ENCODE data around the gene TSC2. TPM values are rescaled to one million over a fixed set of nuclear protein-coding genes. Genes with fewer than 3 reads are reported as not detected.
A peak's percentile ranks its signal among the peaks of the same experiment; 100 is the strongest.

TSC2 gene
- polyA plus RNA-seq, 1 donor (not counting 4 experiments of a cell fraction or from before 2014, with no cell fraction given), result 22.6 TPM

DNA sequence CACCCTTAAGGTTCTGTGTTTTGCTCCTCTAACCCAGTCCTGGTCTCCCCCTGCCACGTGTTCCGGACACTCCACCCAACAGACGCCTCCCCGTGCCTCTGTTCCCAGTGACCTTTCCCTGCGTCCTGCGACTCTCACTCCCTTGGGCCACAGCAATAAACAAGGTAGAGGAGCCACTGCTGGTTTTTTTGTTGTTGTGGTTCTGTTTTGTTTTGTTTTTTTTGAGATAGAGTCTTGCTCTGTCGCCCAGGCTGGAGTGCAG is 31.9 kb upstream of the TSC2 start:
- DNase-seq (ENCODE audit: low read depth, low spot score), result no peak
- H3K4me2 ChIP-seq (ENCODE audit: control insufficient read depth, extremely low read depth, insufficient read depth, low read depth, low read length), result peak overlapping the region; percentile 50
- H3K9me3 ChIP-seq (ENCODE audit: control insufficient read depth, low read depth, low read length), result no peaks in the 10 kb centered on the region
- TF ChIP-seq, protein P1, sequence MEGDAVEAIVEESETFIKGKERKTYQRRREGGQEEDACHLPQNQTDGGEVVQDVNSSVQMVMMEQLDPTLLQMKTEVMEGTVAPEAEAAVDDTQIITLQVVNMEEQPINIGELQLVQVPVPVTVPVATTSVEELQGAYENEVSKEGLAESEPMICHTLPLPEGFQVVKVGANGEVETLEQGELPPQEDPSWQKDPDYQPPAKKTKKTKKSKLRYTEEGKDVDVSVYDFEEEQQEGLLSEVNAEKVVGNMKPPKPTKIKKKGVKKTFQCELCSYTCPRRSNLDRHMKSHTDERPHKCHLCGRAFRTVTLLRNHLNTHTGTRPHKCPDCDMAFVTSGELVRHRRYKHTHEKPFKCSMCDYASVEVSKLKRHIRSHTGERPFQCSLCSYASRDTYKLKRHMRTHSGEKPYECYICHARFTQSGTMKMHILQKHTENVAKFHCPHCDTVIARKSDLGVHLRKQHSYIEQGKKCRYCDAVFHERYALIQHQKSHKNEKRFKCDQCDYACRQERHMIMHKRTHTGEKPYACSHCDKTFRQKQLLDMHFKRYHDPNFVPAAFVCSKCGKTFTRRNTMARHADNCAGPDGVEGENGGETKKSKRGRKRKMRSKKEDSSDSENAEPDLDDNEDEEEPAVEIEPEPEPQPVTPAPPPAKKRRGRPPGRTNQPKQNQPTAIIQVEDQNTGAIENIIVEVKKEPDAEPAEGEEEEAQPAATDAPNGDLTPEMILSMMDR (optimal IDR thresholded peaks at IDR 0.05 in 1 of 3, IDR thresholded peaks at IDR 0.05 in 1 of 3, conservative IDR thresholded peaks at IDR 0.05 in 1 of 3; ENCODE audit: extremely low read depth in 1 of 3, insufficient read depth in 2 of 3, low read length in 3 of 3), result no peak
- no peak for TF ChIP-seq EZH2 (IDR thresholded peaks at IDR 0.05; ENCODE audit: low read length)
- H3K36me3 ChIP-seq (ENCODE audit: control insufficient read depth in 2 of 2, extremely low read depth in 1 of 2, insufficient read depth in 2 of 2, low read length in 2 of 2), result no peaks in the 10 kb centered on the region
- no peak overlapping the region for H2AFZ ChIP-seq (ENCODE audit: control insufficient read depth, low read length)
- peak overlapping the region; percentile 46 for H3K9ac ChIP-seq (ENCODE audit: control insufficient read depth, extremely low read depth, insufficient read depth, low read length)
- H3K4me1 ChIP-seq (ENCODE audit: control insufficient read depth, extremely low read depth, insufficient read depth, low read length), result peaks cover 10% of the 10 kb centered on the region
- FAIRE-seq, result no peak
- H3K9me1 ChIP-seq (ENCODE audit: control insufficient read depth, extremely low read depth, insufficient read depth, low read length), result no peaks in the 10 kb centered on the region
- dilution Hi-C loops (cut with MboI; ENCODE audit: extremely low pct_ligation_motif_present, low sequenced_read_pairs), result no loop called here
- peak overlapping the region; percentile 29 for H3K27ac ChIP-seq (ENCODE audit: control insufficient read depth, insufficient read depth, low read length)
- peaks cover 23% of the 10 kb centered on the region for H3K27me3 ChIP-seq (ENCODE audit: control insufficient read depth, extremely low read depth, insufficient read depth, low read length)
- no peak overlapping the region for H3K4me3 ChIP-seq (ENCODE audit: control insufficient read depth in 2 of 3, extremely low read depth in 1 of 3, insufficient read depth in 2 of 3, low read depth in 1 of 3, low read length in 3 of 3)
- no peaks in the 10 kb centered on the region for H4K20me1 ChIP-seq (ENCODE audit: control insufficient read depth, extremely low read depth, insufficient read depth, low read length)
- no peaks in the 10 kb centered on the region for H3K79me2 ChIP-seq (ENCODE audit: control insufficient read depth, insufficient read depth, low read length)

DNA sequence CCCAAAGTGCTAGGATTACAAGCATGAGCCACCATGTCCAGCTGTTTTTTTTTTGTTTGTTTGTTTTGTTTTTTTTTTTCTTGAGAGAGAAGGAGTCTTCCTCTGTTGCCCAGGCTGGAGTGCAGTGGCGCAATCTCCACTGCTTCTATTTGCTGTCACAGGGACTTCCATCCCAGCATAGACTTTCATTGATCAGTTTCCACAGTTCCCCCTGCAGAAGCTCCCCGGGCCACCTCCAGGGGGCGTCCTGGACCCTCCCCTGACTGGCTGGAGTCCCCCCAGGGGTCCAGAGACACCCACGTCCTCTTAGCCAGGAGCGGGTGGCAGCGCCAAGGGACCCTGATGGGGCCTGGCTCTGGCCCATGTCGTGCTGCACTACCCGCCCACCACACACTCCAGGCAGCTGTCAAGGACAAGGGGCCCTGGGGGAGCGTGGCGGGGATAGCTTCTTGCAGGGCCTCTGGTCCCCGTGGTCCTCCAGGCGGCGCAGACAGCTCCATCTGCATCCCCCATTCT is 31.3 kb upstream of the TSC2 start:
- H4K20me1 ChIP-seq (ENCODE audit: control insufficient read depth, extremely low read depth, insufficient read depth, low read length), result no peaks in the 10 kb centered on the region
- H3K9me1 ChIP-seq (ENCODE audit: control insufficient read depth, extremely low read depth, insufficient read depth, low read length), result no peaks in the 10 kb centered on the region
- TF ChIP-seq EZH2 (IDR thresholded peaks at IDR 0.05; ENCODE audit: low read length), result no peak
- TF ChIP-seq, protein P1 (optimal IDR thresholded peaks at IDR 0.05 in 1 of 3, IDR thresholded peaks at IDR 0.05 in 1 of 3, conservative IDR thresholded peaks at IDR 0.05 in 1 of 3; ENCODE audit: extremely low read depth in 1 of 3, insufficient read depth in 2 of 3, low read length in 3 of 3), result peak; percentile 20 to 30 (median 30)
- no peak overlapping the region for H3K4me3 ChIP-seq (ENCODE audit: control insufficient read depth in 2 of 3, extremely low read depth in 1 of 3, insufficient read depth in 2 of 3, low read depth in 1 of 3, low read length in 3 of 3)
- no peak overlapping the region for H3K9ac ChIP-seq (ENCODE audit: control insufficient read depth, extremely low read depth, insufficient read depth, low read length)
- no peak overlapping the region for H2AFZ ChIP-seq (ENCODE audit: control insufficient read depth, low read length)
- DNase-seq (ENCODE audit: low read depth, low spot score), result no peak
- no peaks in the 10 kb centered on the region for H3K9me3 ChIP-seq (ENCODE audit: control insufficient read depth, low read depth, low read length)
- peaks cover 10% of the 10 kb centered on the region for H3K4me1 ChIP-seq (ENCODE audit: control insufficient read depth, extremely low read depth, insufficient read depth, low read length)
- H3K27ac ChIP-seq (ENCODE audit: control insufficient read depth, insufficient read depth, low read length), result no peak overlapping the region
- H3K27me3 ChIP-seq (ENCODE audit: control insufficient read depth, extremely low read depth, insufficient read depth, low read length), result peaks cover 24% of the 10 kb centered on the region
- no peak for FAIRE-seq
- dilution Hi-C loops (cut with MboI; ENCODE audit: extremely low pct_ligation_motif_present, low sequenced_read_pairs), result no loop called here
- H3K4me2 ChIP-seq (ENCODE audit: control insufficient read depth, extremely low read depth, insufficient read depth, low read depth, low read length), result no peak overlapping the region
- no peaks in the 10 kb centered on the region for H3K79me2 ChIP-seq (ENCODE audit: control insufficient read depth, insufficient read depth, low read length)
- H3K36me3 ChIP-seq (ENCODE audit: control insufficient read depth in 2 of 2, extremely low read depth in 1 of 2, insufficient read depth in 2 of 2, low read length in 2 of 2), result no peaks in the 10 kb centered on the region

Data from keratinocyte (primary cell).